Liver (tissue), 9 donors: ENCODE measurements around the gene LIPC. TPM values are rescaled to one million over a fixed set of nuclear protein-coding genes. Genes with fewer than 3 reads are reported as not detected.

Experiments used
- DNase-seq: peaks from one replicate; pipeline ENCODE4 v3.0.0-alpha.2; 2017; ENCODE audit warnings: low spot score
- H3K27ac ChIP-seq, 2 donors: one replicate each; pipeline ENCODE4 v1.7.0; 2013; ENCODE audit warnings: inconsistent platforms in 2 of 2, low read length in 2 of 2, control low read depth in 1 of 2, low read depth in 1 of 2, mild to moderate bottlenecking in 1 of 2
- H3K27me3 ChIP-seq, 4 donors: one replicate each; pipeline versions ENCODE4 v1.6.1 to v1.7.0; 2013; ENCODE audit warnings: low read length in 3 of 4, inconsistent platforms in 1 of 4, mild to moderate bottlenecking in 1 of 4, moderate library complexity in 1 of 4; ENCODE audit not compliant: control insufficient read depth in 4 of 4, insufficient read depth in 4 of 4
- H3K36me3 ChIP-seq, 4 donors: one replicate each; pipeline versions ENCODE4 v1.6.1 to v1.7.0; 2013; ENCODE audit warnings: low read length in 3 of 4, mild to moderate bottlenecking in 3 of 4, low read depth in 1 of 4, moderate library complexity in 1 of 4; ENCODE audit not compliant: control insufficient read depth in 4 of 4, insufficient read depth in 3 of 4
- H3K4me1 ChIP-seq, 4 donors: one replicate each; pipeline versions ENCODE4 v1.6.1 to v1.7.0; 2013; ENCODE audit warnings: low read length in 3 of 4, mild to moderate bottlenecking in 3 of 4, moderate library complexity in 1 of 4; ENCODE audit not compliant: control insufficient read depth in 4 of 4, insufficient read depth in 4 of 4
- H3K4me3 ChIP-seq, 3 donors: one replicate each; pipeline versions ENCODE4 v1.6.1 to v1.7.0; 2013; ENCODE audit warnings: low read length in 3 of 3, control low read depth in 1 of 3, low read depth in 1 of 3, mild to moderate bottlenecking in 1 of 3
- H3K9ac ChIP-seq, 2 donors: one replicate each; pipeline ENCODE4 v1.7.0; 2013; ENCODE audit warnings: low read length in 2 of 2, mild to moderate bottlenecking in 2 of 2, moderate library complexity in 2 of 2, control low read depth in 1 of 2, low read depth in 1 of 2
- H3K9me3 ChIP-seq, 4 donors: one replicate each; pipeline versions ENCODE4 v1.6.1 to v1.7.0; 2013; ENCODE audit warnings: low read length in 3 of 4; ENCODE audit not compliant: control insufficient read depth in 4 of 4
- EGR1 ChIP-seq, 2 donors: IDR thresholded peaks; 2 replicates each; pipeline ENCODE4 v1.6.1; 2016 to 2018; ENCODE audit warnings: antibody characterized with exemption in 2 of 2, low read depth in 2 of 2
- FOXA2 ChIP-seq: IDR thresholded peaks from 2 replicates; pipeline ENCODE4 v1.6.1; 2016; ENCODE audit warnings: antibody characterized with exemption
- GABPA ChIP-seq, 2 donors: IDR thresholded peaks in 1 of 2; conservative IDR thresholded peaks in 1 of 2; 2 replicates each; pipeline ENCODE4 v1.6.1; 2016; ENCODE audit warnings: antibody characterized with exemption in 2 of 2, mild to moderate bottlenecking in 1 of 2, moderate library complexity in 1 of 2
- HNF4A ChIP-seq, 2 donors: conservative IDR thresholded peaks; 2 replicates each; pipeline ENCODE4 v1.6.1; 2016; ENCODE audit warnings: antibody characterized with exemption in 2 of 2, mild to moderate bottlenecking in 2 of 2
- HNF4G ChIP-seq: IDR thresholded peaks from 2 replicates; pipeline ENCODE4 v1.6.1; 2016; ENCODE audit warnings: antibody characterized with exemption
- JUND ChIP-seq, 2 donors: IDR thresholded peaks; 2 replicates each; pipeline ENCODE4 v1.6.1; 2016; ENCODE audit warnings: antibody characterized with exemption in 2 of 2
- NR2F2 ChIP-seq: IDR thresholded peaks from 2 replicates; pipeline ENCODE4 v1.6.1; 2016; ENCODE audit warnings: antibody characterized with exemption
- RAD21 ChIP-seq, 2 donors: IDR thresholded peaks; 2 replicates each; pipeline ENCODE4 v1.6.1; 2016; ENCODE audit warnings: antibody characterized with exemption in 2 of 2, mild to moderate bottlenecking in 2 of 2
- RXRA ChIP-seq, 2 donors: IDR thresholded peaks; 2 replicates each; pipeline ENCODE4 v1.6.1; 2017 to 2018; ENCODE audit warnings: antibody characterized with exemption in 2 of 2, mild to moderate bottlenecking in 1 of 2
- SP1 ChIP-seq: IDR thresholded peaks from 2 replicates; pipeline ENCODE4 v1.6.1; 2018; ENCODE audit warnings: antibody characterized with exemption, mild to moderate bottlenecking
- TAF1 ChIP-seq: conservative IDR thresholded peaks from 2 replicates; pipeline ENCODE4 v1.6.1; 2016; ENCODE audit warnings: antibody characterized with exemption, mild to moderate bottlenecking
- YY1 ChIP-seq: IDR thresholded peaks from 2 replicates; pipeline ENCODE4 v1.6.1; 2016; ENCODE audit warnings: antibody characterized with exemption, mild to moderate bottlenecking
- WGBS: extraction: QIAGEN DNeasy Blood & Tissue Kit; methylation state at CpG from one replicate; pipeline ENCODE4 v1.1.7; 2013; 5-methylcytosine and 5-hydroxymethylcytosine counted together
- polyA plus RNA-seq, 2 donors: library from polyadenylated mRNA; stranded (reverse) in 1 of 2; unstranded in 1 of 2; fragments of 200-250 nt in 1 of 2; fragments of >200 nt in 1 of 2; fragmentation: Nextera tagmentation in 1 of 2; extraction: Ambion mirVana in 1 of 2; gene quantifications; one replicate each; pipeline versions ENCODE4 v1.2.1 to v1.2.3, GENCODE V29; 2013 to 2015
- total RNA-seq, 2 donors: library from RNA; depleted of rRNA; stranded (reverse); fragments of >200 nt; gene quantifications; one replicate each; pipeline ENCODE4 v1.2.3, GENCODE V29; 2014
- TF ChIP-seq, protein P1 (sequence below): fragments of 150-350 bp; IDR thresholded peaks from 2 replicates; pipeline ENCODE4 v1.5.1; 2017; ENCODE audit warnings: improper control_type of control experiment, low read depth, low read length; ENCODE audit not compliant: missing input control
- TF ChIP-seq, protein P2 (sequence below): IDR thresholded peaks from 2 replicates; pipeline ENCODE4 v1.6.1; 2016; ENCODE audit warnings: antibody characterized with exemption, mild to moderate bottlenecking
- TF ChIP-seq, protein P3 (sequence below): IDR thresholded peaks from 2 replicates; pipeline ENCODE4 v1.6.1; 2016; ENCODE audit warnings: antibody characterized with exemption
- TF ChIP-seq, protein P4 (sequence below): IDR thresholded peaks from 2 replicates; pipeline ENCODE4 v1.6.1; 2016; ENCODE audit warnings: antibody characterized with exemption
- donor health status: healthy.
- donor health status: healthy.
- donor health status: healthy.
- donor health status: healthy.
- donor health status: healthy.

The LIPC gene
- total and polyA plus RNA-seq, 4 donors, result 60.1 to 268 (median 131) TPM

DNA sequence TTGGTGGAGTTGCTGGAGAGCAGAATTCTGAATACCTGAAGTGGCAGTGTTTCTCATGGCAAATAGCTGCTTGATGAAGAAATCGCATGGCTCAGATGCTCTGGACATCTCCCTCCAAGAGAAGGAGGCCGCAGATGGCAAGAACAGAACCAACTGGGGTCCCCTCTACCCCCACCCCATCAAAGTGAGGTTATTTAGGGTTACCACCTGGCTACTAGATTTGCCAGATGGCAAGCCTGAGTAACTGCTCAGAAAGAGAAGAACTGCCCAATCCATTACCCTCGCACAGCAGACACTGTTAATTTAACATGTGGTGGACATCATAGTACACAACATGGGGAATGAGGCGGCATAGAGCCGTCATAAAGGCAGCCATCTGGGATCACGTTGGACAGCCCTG lies 30.5 kb upstream of the LIPC start:
- Histone ChIP-seq H3K27ac (peak overlapping the region; percentile 52 to 94), H3K4me1 (peaks cover 2 to 12% (median 11%) of the 10 kb centered on the region in 4 donors), H3K4me3 (no peak overlapping the region), H3K9me3 (no peaks in the 10 kb centered on the region), H3K27me3 (no peaks in the 10 kb centered on the region), H3K36me3 (no peaks in the 10 kb centered on the region), H3K9ac (peak overlapping the region in 1 of 2 donors; percentile 3)
- TF ChIP-seq FOXA2 (no peak), NR2F2 (no peak), TAF1 (no peak), JUND (IDR thresholded peaks at IDR 0.05) (no peak), SP1 (no peak), RAD21 (IDR thresholded peaks at IDR 0.05) (no peak), HNF4G (no peak)
- TF ChIP-seq, protein P1, sequence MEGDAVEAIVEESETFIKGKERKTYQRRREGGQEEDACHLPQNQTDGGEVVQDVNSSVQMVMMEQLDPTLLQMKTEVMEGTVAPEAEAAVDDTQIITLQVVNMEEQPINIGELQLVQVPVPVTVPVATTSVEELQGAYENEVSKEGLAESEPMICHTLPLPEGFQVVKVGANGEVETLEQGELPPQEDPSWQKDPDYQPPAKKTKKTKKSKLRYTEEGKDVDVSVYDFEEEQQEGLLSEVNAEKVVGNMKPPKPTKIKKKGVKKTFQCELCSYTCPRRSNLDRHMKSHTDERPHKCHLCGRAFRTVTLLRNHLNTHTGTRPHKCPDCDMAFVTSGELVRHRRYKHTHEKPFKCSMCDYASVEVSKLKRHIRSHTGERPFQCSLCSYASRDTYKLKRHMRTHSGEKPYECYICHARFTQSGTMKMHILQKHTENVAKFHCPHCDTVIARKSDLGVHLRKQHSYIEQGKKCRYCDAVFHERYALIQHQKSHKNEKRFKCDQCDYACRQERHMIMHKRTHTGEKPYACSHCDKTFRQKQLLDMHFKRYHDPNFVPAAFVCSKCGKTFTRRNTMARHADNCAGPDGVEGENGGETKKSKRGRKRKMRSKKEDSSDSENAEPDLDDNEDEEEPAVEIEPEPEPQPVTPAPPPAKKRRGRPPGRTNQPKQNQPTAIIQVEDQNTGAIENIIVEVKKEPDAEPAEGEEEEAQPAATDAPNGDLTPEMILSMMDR, result no peak
- TF ChIP-seq, protein P2, sequence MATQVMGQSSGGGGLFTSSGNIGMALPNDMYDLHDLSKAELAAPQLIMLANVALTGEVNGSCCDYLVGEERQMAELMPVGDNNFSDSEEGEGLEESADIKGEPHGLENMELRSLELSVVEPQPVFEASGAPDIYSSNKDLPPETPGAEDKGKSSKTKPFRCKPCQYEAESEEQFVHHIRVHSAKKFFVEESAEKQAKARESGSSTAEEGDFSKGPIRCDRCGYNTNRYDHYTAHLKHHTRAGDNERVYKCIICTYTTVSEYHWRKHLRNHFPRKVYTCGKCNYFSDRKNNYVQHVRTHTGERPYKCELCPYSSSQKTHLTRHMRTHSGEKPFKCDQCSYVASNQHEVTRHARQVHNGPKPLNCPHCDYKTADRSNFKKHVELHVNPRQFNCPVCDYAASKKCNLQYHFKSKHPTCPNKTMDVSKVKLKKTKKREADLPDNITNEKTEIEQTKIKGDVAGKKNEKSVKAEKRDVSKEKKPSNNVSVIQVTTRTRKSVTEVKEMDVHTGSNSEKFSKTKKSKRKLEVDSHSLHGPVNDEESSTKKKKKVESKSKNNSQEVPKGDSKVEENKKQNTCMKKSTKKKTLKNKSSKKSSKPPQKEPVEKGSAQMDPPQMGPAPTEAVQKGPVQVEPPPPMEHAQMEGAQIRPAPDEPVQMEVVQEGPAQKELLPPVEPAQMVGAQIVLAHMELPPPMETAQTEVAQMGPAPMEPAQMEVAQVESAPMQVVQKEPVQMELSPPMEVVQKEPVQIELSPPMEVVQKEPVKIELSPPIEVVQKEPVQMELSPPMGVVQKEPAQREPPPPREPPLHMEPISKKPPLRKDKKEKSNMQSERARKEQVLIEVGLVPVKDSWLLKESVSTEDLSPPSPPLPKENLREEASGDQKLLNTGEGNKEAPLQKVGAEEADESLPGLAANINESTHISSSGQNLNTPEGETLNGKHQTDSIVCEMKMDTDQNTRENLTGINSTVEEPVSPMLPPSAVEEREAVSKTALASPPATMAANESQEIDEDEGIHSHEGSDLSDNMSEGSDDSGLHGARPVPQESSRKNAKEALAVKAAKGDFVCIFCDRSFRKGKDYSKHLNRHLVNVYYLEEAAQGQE, result no peak
- 82% methylated on average over 6 of the region's 6 CpGs for WGBS
- no peak for DNase-seq

DNA sequence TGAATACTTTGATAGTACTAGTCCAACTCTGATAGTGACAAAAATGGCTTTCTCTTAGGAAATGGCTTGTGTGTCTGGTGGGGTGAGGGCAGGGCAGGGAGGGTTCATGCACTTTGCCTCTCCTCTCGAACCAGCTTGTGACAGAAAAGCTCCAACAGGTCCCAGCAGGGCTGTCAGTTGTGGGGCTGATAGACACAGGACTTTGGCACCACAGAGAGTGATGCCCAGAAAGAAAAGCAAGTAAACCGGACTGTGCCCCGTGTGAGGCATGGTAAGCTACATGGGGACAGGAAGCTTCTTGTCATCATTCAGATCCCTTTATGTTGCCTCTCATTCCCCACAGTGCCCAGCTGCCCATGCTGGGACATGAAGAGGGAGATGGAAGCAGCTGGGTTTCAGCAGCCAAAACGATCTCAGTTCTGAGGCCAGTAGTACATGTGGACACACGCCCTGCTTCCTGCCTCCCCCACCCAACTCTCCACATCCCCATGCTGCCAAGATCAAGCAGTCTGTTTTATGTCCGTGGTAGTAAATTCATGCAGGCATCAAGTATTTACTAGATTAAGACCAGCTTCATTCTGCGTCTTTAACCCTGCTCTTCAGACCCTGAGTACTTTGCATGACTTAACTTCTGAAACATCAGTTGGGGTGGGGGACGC lies 29.7 kb upstream of the LIPC start:
- Histone ChIP-seq H3K27me3 (no peaks in the 10 kb centered on the region), H3K9ac (peak overlapping the region in 1 of 2 donors; percentile 41), H3K9me3 (no peaks in the 10 kb centered on the region), H3K27ac (peak overlapping the region; percentile 52 to 94), H3K36me3 (no peaks in the 10 kb centered on the region), H3K4me3 (no peak overlapping the region), H3K4me1 (peaks cover 2 to 12% (median 11%) of the 10 kb centered on the region in 4 donors)
- WGBS, result 45% methylated on average over 8 of the region's 8 CpGs
- DNase-seq, result no peak
- TF ChIP-seq RAD21 (IDR thresholded peaks at IDR 0.05) (peak; percentile 74 to 77), EGR1 (IDR thresholded peaks at IDR 0.05; ENCODE audit: low read depth in 2 of 2) (peak; percentile 25 to 83), NR2F2 (peak; percentile 28), JUND (IDR thresholded peaks at IDR 0.05) (peak; percentile 71 to 87), GABPA (IDR thresholded peaks at IDR 0.05 in 1 of 2, conservative IDR thresholded peaks at IDR 0.05 in 1 of 2) (no peak), TAF1 (no peak), SP1 (peak; percentile 99), FOXA2 (peak; percentile 46), HNF4A (conservative IDR thresholded peaks at IDR 0.05) (peak; percentile 98 to 99), YY1 (peak; percentile 93), RXRA (IDR thresholded peaks at IDR 0.05) (peak; percentile 100)
- TF ChIP-seq, protein P3, sequence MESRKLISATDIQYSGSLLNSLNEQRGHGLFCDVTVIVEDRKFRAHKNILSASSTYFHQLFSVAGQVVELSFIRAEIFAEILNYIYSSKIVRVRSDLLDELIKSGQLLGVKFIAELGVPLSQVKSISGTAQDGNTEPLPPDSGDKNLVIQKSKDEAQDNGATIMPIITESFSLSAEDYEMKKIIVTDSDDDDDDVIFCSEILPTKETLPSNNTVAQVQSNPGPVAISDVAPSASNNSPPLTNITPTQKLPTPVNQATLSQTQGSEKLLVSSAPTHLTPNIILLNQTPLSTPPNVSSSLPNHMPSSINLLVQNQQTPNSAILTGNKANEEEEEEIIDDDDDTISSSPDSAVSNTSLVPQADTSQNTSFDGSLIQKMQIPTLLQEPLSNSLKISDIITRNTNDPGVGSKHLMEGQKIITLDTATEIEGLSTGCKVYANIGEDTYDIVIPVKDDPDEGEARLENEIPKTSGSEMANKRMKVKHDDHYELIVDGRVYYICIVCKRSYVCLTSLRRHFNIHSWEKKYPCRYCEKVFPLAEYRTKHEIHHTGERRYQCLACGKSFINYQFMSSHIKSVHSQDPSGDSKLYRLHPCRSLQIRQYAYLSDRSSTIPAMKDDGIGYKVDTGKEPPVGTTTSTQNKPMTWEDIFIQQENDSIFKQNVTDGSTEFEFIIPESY, result peak; percentile 82
- TF ChIP-seq, protein P1, result no peak
- TF ChIP-seq, protein P2, result peak; percentile 81
- TF ChIP-seq, protein P4, sequence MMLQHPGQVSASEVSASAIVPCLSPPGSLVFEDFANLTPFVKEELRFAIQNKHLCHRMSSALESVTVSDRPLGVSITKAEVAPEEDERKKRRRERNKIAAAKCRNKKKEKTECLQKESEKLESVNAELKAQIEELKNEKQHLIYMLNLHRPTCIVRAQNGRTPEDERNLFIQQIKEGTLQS, result peak; percentile 71
